Measurements from ENCODE around the gene TNFRSF14. TPM values are rescaled to one million over a fixed set of nuclear protein-coding genes. Genes with fewer than 3 reads are reported as not detected.

TNFRSF14 gene
- total RNA-seq, 1 donor from 2014 or later: 17.6 TPM

- DNase-seq (ENCODE audit: low read depth): no peak
These were observed 32.8 kb upstream of the TNFRSF14 start for GRCh38 chr1:2523191-2523890.

GRCh38 chr1:2523891-2524609 lies 32.1 kb upstream of the TNFRSF14 start:
- DNase-seq (ENCODE audit: low read depth): no peak

- no peak for DNase-seq (ENCODE audit: low read depth)
These were observed 30.6 kb upstream of the TNFRSF14 start for GRCh38 chr1:2525572-2525919.

GRCh38 chr1:2525920-2526823 lies 30.0 kb upstream of the TNFRSF14 start, which contains the start of gene PANK4:
Gene PANK4 (minus strand): TSS chr1:2526596. CDS start chr1:2526587, 9 bp downstream.
- DNase-seq (ENCODE audit: low read depth): peak; percentile 74

- DNase-seq (ENCODE audit: low read depth): peak; percentile 25
These were observed 29.2 kb upstream of the TNFRSF14 start for GRCh38 chr1:2526824-2527555.

- no peak for DNase-seq (ENCODE audit: low read depth)
These were observed 28.7 kb upstream of the TNFRSF14 start for GRCh38 chr1:2527556-2527860.

- DNase-seq (ENCODE audit: low read depth): no peak
These were observed 28.2 kb upstream of the TNFRSF14 start for GRCh38 chr1:2528016-2528415.

GRCh38 chr1:2528611-2528965 lies 27.6 kb upstream of the TNFRSF14 start:
- DNase-seq (ENCODE audit: low read depth): no peak

- DNase-seq (ENCODE audit: low read depth): no peak
These were observed 27.0 kb upstream of the TNFRSF14 start for GRCh38 chr1:2528966-2529783.

- no peak for DNase-seq (ENCODE audit: low read depth)
These were observed 26.2 kb upstream of the TNFRSF14 start, which contains the start of gene HES5 for GRCh38 chr1:2529784-2530512. Gene HES5 (minus strand): TSS chr1:2530263. CDS start chr1:2530164, 99 bp downstream.

- peak; percentile 41 for DNase-seq (ENCODE audit: low read depth)
These were observed 25.4 kb upstream of the TNFRSF14 start for GRCh38 chr1:2530513-2531361.

GRCh38 chr1:2532485-2533160 lies 23.5 kb upstream of the TNFRSF14 start:
- no peak for DNase-seq (ENCODE audit: low read depth)

- peak; percentile 59 for DNase-seq (ENCODE audit: low read depth)
These were observed 22.8 kb upstream of the TNFRSF14 start for GRCh38 chr1:2533365-2533764.

GRCh38 chr1:2534315-2534686 lies 21.9 kb upstream of the TNFRSF14 start:
- no peak for DNase-seq (ENCODE audit: low read depth)

GRCh38 chr1:2534687-2535441 lies 21.3 kb upstream of the TNFRSF14 start:
- DNase-seq (ENCODE audit: low read depth): peak; percentile 80

GRCh38 chr1:2535455-2535854 lies 20.7 kb upstream of the TNFRSF14 start:
- DNase-seq (ENCODE audit: low read depth): no peak

GRCh38 chr1:2535981-2536380 lies 20.2 kb upstream of the TNFRSF14 start:
- no peak for DNase-seq (ENCODE audit: low read depth)

GRCh38 chr1:2537784-2538115 lies 18.4 kb upstream of the TNFRSF14 start:
- DNase-seq (ENCODE audit: low read depth): no peak

All from renal cortical epithelial cell (primary cell).